ES-I3 (cell line): ENCODE results near the gene CNPY1.
"Not testable (repeated sequence)": the region's sequence is repeated elsewhere in the genome, so short reads cannot be mapped to it uniquely, and the experiment has no call there.

Experiments used
- H3K36me3 ChIP-seq: 2 replicates; pipeline ENCODE4 v1.6.1; 2013; ENCODE audit warnings: mild to moderate bottlenecking, low read length, control low read depth, moderate library complexity; ENCODE audit not compliant: insufficient read depth
- H3K4me1 ChIP-seq: 2 replicates; pipeline ENCODE4 v1.6.1; 2013; ENCODE audit warnings: mild to moderate bottlenecking, control low read depth, low read length; ENCODE audit not compliant: insufficient read depth
- H3K9ac ChIP-seq: 2 replicates; pipeline ENCODE4 v1.6.1; 2013; ENCODE audit warnings: low read depth, mild to moderate bottlenecking, low read length, moderate library complexity
- H3K9me3 ChIP-seq: 2 replicates; pipeline ENCODE4 v1.6.1; 2013; ENCODE audit warnings: mild to moderate bottlenecking, low read length, moderate library complexity; ENCODE audit not compliant: control insufficient read depth, insufficient read depth

The CNPY1 gene

DNA sequence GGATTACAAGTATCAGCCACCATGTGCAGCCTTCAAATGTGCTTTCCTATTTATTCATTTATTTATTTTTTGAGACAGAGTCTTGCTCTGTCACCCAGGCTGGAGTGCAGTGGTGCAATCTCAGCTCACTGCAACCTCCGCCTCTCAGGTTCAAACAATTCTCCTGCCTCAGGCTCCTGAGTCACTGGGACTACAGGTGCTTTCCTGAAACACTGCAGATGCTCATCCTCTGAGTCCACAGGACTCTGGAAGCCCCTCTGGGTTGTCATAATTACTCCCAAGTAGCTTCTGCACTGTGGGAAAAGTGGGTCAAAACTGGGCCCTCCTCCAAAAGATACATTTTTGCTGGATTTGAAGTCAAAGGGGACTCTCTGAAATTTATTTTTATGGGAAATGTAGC, at the start of gene CNPY1:
TSS of gene CNPY1 (minus strand) at position 111 of the 400 bp plus-strand sequence. CDS start 630 bp downstream, outside the sequence.
- H3K36me3 ChIP-seq, H3K9me3 ChIP-seq, H3K9ac ChIP-seq, H3K4me1 ChIP-seq: not testable (repeated sequence)

DNA sequence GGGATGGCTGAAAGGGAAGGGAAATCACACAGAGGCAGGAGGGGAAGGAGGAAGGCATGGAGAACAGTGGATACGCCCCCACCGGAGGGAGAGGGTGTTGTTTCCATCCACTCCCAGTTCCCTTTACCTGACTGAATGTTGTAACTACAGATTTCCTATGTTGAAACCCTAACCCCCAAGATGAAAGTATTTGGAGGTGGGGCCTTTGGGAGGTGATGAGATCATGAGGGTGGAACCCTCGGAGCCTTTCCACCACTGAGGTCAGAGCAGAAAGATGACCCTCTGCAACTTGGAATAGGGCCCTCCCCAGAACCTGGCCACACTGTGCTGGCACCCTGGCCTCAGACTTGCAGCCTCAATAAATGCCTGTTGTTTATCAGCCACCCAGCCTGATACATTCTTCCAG, 48.6 kb upstream of the CNPY1 start:
- no peaks in the 10 kb centered on the region for H3K36me3 ChIP-seq
- no peak overlapping the region for H3K9ac ChIP-seq
- H3K9me3 ChIP-seq: no peaks in the 10 kb centered on the region
- H3K4me1 ChIP-seq: peaks cover 6% of the 10 kb centered on the region

DNA sequence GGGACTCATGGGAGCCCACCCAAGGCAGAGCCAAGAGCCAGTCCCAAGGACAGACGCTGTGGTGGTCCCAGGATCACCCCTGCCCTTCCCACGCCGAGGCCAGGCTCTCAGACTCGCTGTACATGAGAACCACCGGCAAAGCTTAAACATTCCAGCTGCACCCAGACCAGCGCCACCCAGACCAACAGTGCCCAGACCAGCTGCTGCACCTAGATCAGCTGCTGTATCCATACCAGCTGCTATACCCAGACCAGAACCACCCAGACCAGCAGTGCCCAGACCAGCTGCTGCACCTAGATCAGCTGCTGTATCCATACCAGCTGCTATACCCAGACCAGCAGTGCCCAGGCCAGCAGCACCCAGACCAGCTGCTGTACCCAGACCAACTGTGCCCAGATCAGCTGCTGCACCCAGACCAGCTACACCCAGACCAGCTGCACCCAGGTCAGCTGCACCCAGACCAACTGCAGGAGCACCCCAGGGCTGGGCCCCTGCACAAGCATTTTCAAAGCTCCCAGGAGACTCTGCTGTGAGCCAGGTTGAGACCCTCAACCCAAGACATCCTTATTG, 47.9 kb upstream of the CNPY1 start:
- Histone ChIP-seq H3K4me1 (peaks cover 6% of the 10 kb centered on the region), H3K36me3 (no peaks in the 10 kb centered on the region), H3K9ac (no peak overlapping the region), H3K9me3 (no peaks in the 10 kb centered on the region)

DNA sequence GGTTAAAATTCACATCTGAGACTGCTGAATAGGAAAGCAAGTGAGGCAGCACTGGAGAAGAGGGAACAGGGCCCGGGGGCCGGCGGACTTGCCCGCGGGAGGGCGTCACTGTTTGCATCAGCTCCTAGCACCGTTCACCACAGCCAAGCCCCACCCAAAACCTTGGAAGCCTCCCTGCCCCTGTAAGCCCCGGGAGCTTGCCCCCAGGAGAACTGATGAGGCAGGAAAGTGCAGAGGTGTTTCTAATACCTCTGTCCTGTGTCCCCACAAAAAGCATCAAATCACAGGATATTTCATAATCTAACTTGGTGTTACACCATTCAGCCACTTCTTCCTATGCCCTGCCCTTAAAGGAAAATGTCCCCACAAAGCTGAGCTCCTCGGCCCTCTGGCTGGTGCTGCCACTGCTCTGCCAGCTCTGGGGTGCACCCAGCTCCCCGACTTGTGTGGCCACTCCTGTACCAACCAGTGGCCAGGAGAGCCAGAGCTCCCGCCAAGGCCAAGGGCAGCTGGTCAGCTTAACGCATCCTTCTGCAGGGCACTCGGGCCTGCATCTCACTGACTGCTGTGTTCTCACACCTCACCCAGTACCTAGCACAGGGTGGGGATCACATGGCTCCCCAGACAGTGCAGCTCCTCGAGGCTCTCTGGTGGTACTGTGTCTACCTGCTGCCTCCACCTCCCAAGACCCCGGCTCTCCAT, 47.3 kb upstream of the CNPY1 start:
- Histone ChIP-seq H3K9ac (no peak overlapping the region), H3K9me3 (no peaks in the 10 kb centered on the region), H3K4me1 (peaks cover 6% of the 10 kb centered on the region), H3K36me3 (no peaks in the 10 kb centered on the region)

DNA sequence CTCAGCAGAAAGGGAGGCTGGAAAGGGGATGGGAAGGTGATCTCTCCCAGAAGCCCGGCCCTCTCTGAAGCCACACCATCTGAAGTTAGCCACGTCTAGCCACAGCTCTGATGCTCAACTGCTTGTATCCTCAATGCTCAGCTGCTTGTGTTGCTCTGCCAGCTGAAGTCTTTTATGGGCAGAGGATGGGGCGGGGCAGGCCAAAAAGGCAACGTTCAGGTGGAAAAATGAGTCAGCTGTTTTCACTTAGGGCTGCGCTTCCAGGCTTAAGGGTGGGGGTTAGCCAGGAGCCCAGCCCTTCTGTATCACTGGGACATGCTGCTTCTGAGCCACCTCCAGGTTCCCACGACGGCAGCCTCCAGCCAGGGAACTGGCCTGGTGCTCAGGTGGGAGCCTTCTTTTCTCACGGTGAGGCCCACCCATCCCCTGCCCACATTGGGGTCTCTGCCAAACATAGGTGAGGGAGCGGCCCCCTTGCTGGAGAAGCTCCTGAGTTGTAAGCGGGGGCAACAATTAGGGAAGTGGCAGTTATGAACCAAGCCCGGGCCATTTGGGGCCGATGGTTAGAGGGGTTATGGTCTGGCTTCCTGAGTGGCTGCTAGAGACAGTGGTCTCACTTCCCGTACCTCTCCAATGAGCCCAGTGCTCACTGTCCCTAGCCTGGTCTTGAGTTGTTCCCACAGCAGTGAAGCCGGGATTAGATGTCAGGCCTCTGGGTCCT, 44.9 kb upstream of the CNPY1 start:
- no peak overlapping the region for H3K9ac ChIP-seq
- peaks cover 6% of the 10 kb centered on the region for H3K4me1 ChIP-seq
- no peaks in the 10 kb centered on the region for H3K36me3 ChIP-seq
- H3K9me3 ChIP-seq: no peaks in the 10 kb centered on the region

DNA sequence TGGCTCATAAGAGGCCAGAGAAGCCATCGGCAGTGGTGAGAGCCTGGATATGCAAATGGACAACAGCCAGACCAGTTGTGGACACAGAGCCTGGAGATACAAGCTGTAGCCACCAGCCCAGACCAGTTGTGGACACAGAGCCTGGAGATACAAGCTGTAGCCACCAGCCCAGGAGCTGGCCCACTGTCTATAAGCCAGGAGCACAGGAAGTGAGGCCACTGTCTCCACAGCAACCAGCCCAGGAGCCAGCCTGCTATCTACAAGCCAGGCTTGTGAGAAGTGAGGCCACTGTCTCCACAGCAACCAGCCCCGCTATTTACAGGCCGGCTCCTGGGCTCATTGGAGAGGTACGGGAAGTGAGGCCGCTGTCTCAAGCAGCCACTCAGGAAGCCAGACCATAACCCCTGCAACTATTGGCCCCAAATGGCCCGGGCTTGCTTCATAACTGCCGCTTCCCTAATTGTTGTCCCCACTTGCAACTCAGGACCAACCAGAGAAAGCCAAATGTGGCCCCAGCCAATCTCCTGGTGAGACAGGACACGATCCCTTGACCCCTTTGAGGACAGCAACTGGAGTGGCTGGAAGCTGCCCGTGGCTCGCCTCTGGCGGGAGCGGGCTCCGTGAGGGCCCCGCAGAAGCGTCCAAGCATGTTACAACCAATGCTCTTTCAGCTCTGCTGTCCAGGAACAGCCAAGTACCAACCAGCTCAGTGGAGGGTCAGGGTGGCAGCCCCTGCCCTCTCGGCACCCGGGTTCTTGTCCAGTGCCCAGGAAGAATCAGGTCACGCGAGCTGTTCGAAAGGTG, 44.1 kb upstream of the CNPY1 start:
- H3K4me1 ChIP-seq: peaks cover 6% of the 10 kb centered on the region
- H3K9me3 ChIP-seq: no peaks in the 10 kb centered on the region
- H3K36me3 ChIP-seq: no peaks in the 10 kb centered on the region
- no peak overlapping the region for H3K9ac ChIP-seq

DNA sequence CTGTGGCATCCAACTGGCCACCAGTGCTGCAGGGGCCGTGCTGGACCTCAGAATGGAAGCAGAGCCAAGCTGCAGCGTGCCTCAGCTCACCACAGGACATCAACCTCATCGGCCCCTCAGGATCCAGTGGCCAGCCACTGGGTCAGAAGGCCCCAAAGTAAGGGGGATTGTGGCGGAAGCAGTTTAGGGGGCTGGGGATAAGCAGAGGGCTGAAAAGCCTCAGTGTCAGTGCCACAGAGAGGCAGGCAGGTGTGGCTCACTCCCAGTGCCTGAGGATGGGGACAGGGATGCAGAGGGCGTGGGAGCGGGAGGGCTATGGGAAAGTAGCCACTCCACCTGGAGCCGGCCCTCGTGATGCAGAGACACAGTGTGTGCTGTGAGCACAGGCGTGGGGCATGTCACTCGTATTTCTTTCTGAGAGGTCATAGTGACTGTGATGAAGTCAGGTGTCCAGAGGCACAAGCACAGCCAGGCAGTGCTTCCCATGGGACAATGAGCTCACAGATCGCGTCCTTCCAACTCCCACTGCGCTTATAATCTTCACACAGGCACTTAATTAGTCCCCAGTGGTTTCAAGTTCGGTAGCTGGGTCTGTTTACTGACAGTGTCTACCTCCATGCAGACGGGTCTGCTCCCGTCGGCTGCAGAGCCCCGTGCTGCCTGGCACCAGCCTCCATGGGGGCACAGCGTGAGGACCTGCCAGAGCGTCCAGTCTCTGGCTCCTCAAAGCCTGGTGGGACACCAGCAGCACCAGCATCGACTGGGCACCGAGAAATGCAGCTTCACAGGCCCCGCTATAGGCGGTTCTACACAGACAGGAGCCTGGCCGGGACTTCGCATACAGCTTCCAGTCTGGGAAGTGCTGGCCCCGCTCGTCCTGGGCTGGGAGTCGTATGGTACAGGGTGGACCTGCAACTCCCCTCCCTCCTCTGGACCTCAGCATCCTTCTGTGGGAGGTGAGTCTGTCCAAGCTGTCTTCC, 42.9 kb upstream of the CNPY1 start:
- Histone ChIP-seq H3K36me3 (no peaks in the 10 kb centered on the region), H3K9me3 (no peaks in the 10 kb centered on the region), H3K9ac (no peak overlapping the region), H3K4me1 (no peaks in the 10 kb centered on the region)

DNA sequence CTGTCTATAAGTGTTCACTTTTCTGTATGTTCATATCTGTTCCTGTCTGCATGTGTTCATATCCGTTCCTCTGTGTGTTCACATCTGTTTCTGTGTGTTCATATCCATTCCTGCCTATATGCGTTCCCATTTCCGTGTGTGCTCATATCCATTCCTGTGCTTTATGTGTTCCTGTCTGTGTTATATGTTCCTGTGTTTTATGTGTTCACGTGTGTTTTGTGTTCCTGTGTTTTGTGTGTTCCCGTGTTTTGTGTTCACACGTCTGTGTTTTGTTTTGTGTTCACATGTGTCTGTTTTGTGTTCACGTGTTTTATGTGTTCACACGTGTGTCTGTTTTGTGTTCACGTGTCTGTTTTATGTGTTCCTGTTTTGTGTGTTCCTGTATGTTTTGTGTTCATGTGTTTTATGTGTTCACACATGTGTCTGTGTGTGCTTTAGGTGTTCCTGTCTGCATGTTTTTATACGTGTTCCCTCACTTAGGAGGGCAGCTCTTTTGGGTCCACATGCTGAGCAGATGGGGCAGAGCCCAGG, 42.2 kb upstream of the CNPY1 start:
- H3K9ac ChIP-seq: no peak overlapping the region
- no peaks in the 10 kb centered on the region for H3K4me1 ChIP-seq
- H3K36me3 ChIP-seq: no peaks in the 10 kb centered on the region
- H3K9me3 ChIP-seq: no peaks in the 10 kb centered on the region

DNA sequence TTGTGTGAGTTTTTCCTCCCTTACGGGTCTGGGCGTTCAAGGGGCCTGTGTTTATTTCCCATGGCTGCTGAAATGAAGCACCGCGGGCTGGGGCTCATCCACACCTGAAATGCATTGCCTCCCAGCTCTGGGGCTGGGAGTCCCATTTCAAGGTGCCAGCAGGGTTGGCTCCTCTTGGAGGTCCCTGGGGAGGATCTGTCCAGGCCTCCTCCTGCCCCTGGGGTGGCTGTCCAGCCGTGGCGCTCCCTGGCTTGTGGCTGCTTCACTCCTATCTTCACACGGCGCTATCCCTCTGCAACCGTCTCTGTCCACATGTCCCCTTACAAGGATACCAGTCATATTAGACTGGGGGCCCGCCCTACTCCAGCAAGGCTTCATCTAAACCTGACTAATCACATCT, 41.1 kb upstream of the CNPY1 start:
- Histone ChIP-seq H3K9ac (no peak overlapping the region), H3K4me1 (no peaks in the 10 kb centered on the region), H3K9me3 (no peaks in the 10 kb centered on the region), H3K36me3 (no peaks in the 10 kb centered on the region)

DNA sequence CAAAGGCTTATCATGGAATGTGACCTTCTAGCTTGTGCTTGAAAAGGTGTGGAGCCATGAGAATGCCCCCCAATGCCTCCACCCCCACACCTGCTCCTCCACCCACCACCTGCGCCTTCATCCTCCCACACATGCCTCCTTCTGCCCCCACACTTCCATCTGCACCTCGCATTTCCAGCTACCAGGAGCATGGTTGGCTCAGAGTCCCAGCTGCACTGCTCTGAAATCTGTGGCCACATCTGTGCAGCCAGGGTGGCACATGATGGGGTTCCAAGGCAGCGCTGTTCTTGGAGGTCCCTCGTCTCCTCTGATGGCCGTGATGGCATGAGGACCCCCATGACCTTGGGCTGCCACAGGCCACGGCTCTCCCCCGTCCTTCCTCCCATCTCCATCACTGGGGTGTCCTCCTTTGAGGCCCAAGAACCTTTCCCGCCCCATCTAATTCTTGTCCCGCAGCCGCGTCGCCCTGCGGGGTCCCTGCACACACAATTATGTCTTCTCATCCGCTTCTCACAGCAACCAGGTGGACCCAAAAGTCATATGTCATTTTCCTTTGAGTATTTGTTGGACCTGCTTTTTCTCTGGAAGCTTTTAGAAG, 40.6 kb upstream of the CNPY1 start:
- Histone ChIP-seq H3K4me1 (no peaks in the 10 kb centered on the region), H3K9me3 (no peaks in the 10 kb centered on the region), H3K36me3 (no peaks in the 10 kb centered on the region), H3K9ac (no peak overlapping the region)

DNA sequence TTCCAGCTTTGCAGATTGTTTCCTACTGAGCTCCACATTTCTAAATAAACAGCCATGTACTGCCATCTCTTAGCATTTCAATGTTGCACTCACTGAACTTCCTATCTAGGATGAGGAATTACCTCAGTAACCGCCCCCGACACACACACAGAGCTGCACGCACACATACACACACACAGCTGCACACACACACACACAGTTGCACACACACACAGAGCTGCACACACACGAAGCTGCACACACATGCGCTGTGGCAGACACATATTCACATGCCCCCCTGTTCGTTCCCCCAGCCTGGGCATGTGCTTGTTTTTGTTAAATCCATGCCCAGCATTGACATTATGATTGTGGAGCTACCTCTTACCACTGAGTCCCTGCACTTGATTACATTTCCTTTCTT, 39.6 kb upstream of the CNPY1 start:
- H3K9ac ChIP-seq: no peak overlapping the region
- H3K36me3 ChIP-seq: no peaks in the 10 kb centered on the region
- no peaks in the 10 kb centered on the region for H3K9me3 ChIP-seq
- no peaks in the 10 kb centered on the region for H3K4me1 ChIP-seq

DNA sequence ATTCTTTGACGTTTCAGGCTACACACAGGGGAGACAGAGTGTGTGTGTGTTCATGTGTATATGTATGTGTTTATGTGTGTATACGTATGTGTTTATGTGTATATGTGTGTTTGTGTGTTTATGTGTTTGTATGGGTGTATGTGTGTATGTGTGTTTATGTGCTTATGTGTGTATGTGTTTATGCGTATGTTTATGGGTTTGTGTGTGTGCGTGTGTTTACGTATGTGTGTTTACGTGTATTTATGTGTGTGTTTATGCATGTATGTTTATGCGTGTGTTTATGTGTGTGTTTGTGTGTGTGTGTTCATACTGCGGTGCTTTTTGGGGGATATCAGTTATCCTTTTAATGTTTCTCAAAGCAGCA, 39.2 kb upstream of the CNPY1 start:
- Histone ChIP-seq H3K36me3 (no peaks in the 10 kb centered on the region), H3K9ac (no peak overlapping the region), H3K4me1 (no peaks in the 10 kb centered on the region), H3K9me3 (no peaks in the 10 kb centered on the region)

DNA sequence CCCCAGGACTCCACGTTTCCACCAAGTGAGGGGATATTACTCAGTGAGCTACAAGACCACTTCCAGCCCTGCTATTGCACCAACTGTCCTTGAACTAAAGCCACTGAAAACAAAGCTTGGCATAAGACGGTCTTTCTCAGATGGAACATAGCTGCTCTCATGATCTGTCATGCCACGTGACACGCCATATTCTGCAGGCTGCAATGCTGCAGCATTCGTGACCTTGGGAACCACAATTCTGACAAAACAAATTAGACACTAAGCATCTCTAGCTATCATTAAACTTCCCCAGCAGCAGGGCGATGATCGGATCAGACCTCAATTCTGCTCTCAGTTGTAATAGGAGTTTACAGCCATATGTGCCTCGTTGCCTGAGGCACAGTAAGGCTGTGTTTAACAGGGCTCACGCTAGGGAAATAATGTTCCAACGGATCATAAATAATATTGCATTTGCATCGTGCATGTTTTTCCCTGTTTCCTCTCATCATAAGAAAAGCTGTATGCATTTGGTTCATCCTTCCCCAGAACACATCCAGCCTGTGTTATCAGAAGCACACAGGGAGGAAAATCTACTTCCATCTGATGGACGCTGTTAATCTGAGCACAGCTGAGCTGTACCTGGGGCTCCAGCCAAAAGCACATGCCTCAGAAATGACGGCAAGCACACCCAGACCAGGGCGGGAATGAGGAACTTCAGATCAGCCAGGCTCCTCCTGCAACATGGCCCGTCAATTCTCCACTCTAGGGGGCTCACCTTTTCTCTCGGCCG, 38.6 kb upstream of the CNPY1 start:
- H3K9me3 ChIP-seq: no peaks in the 10 kb centered on the region
- no peaks in the 10 kb centered on the region for H3K4me1 ChIP-seq
- H3K36me3 ChIP-seq: no peaks in the 10 kb centered on the region
- H3K9ac ChIP-seq: no peak overlapping the region
